ENCODE data around the gene ZNF208. TPM values are rescaled to one million over a fixed set of nuclear protein-coding genes. Genes with fewer than 3 reads are reported as not detected.
"Not testable (repeated sequence)": the region's sequence is repeated elsewhere in the genome, so short reads cannot be mapped to it uniquely, and the experiment has no call there.

ZNF208 gene
- total RNA-seq, result 1 to 10 TPM in 1 of 2 experiments, under 1 TPM in 1; 0.89 to 1.2 TPM

GRCh38 chr19:22010437-22011143 lies at the start of gene ZNF208:
Gene ZNF208, minus strand, starts transcription at chr19:22010943. Its CDS starts 149 bp downstream, at chr19:22010794.
- peak within 1 kb of the TSS; percentile 75 for H3K4me3 Mint-ChIP-seq
- DNase-seq, result peak; percentile 8
- H3K27ac Mint-ChIP-seq, result peak within 1 kb of the TSS; percentile 29
- peaks cover 17% of the 10 kb centered on the region for H3K9me3 Mint-ChIP-seq
- not testable (repeated sequence) for H3K4me1 Mint-ChIP-seq
- peaks cover 26% of the 10 kb centered on the region for H3K27me3 Mint-ChIP-seq
- H3K36me3 Mint-ChIP-seq, result peaks cover 16% of the 10 kb centered on the region

- peaks cover 6% of the 10 kb centered on the region for H3K9me3 Mint-ChIP-seq
- peaks cover 36% of the 10 kb centered on the region for H3K36me3 Mint-ChIP-seq
- peaks cover 1% of the 10 kb centered on the region for H3K4me1 Mint-ChIP-seq
- H3K27me3 Mint-ChIP-seq, result no peaks in the 10 kb centered on the region
- peak overlapping the region; percentile 96 for H3K4me3 Mint-ChIP-seq
- peak overlapping the region; percentile 93 for H3K27ac Mint-ChIP-seq
- DNase-seq, result no peak
These were observed 41.9 kb upstream of the ZNF208 start for GRCh38 chr19:22052644-22053013.

- H3K4me3 Mint-ChIP-seq, H3K27ac Mint-ChIP-seq, H3K27me3 Mint-ChIP-seq: not testable (repeated sequence)
These were observed 30.4 kb upstream of the ZNF208 start for GRCh38 chr19:22041151-22041550.

GRCh38 chr19:22030680-22031079 lies 19.9 kb upstream of the ZNF208 start:
- Mint-ChIP-seq H3K27me3 (no peaks in the 10 kb centered on the region), H3K4me1 (no peaks in the 10 kb centered on the region), H3K4me3 (no peak overlapping the region), H3K9me3 (no peaks in the 10 kb centered on the region), H3K36me3 (no peaks in the 10 kb centered on the region), H3K27ac (no peak overlapping the region)
- DNase-seq, result no peak

More at GRCh38 chr19:22041151-22041550, 30.4 kb upstream of the ZNF208 start:
- H3K9me3 Mint-ChIP-seq, DNase-seq, H3K36me3 Mint-ChIP-seq, H3K4me1 Mint-ChIP-seq: not testable (repeated sequence)

GRCh38 chr19:22026687-22027086 lies 15.9 kb upstream of the ZNF208 start:
- no peaks in the 10 kb centered on the region for H3K27me3 Mint-ChIP-seq
- no peaks in the 10 kb centered on the region for H3K9me3 Mint-ChIP-seq
- H3K4me3 Mint-ChIP-seq, result no peak overlapping the region
- no peak for DNase-seq
- no peaks in the 10 kb centered on the region for H3K4me1 Mint-ChIP-seq
- no peaks in the 10 kb centered on the region for H3K36me3 Mint-ChIP-seq
- no peak overlapping the region for H3K27ac Mint-ChIP-seq

- DNase-seq, H3K27me3 Mint-ChIP-seq, H3K27ac Mint-ChIP-seq, H3K4me1 Mint-ChIP-seq, H3K4me3 Mint-ChIP-seq, H3K36me3 Mint-ChIP-seq, H3K9me3 Mint-ChIP-seq: not testable (repeated sequence)
These were observed 14.8 kb upstream of the ZNF208 start for GRCh38 chr19:22025539-22025938.

GRCh38 chr19:21970466-21970865 lies 40.3 kb downstream of the ZNF208 start:
- peaks cover 66% of the 10 kb centered on the region for H3K9me3 Mint-ChIP-seq

GRCh38 chr19:21947775-21948174 lies 63.0 kb downstream of the ZNF208 start:
- DNase-seq, result no peak
- H3K4me3 Mint-ChIP-seq, result no peak overlapping the region
- no peaks in the 10 kb centered on the region for H3K27me3 Mint-ChIP-seq
- peaks cover 37% of the 10 kb centered on the region for H3K9me3 Mint-ChIP-seq
- H3K4me1 Mint-ChIP-seq, result no peaks in the 10 kb centered on the region
- no peak overlapping the region for H3K27ac Mint-ChIP-seq
- peaks cover 6% of the 10 kb centered on the region for H3K36me3 Mint-ChIP-seq

More at GRCh38 chr19:21970466-21970865, 40.3 kb downstream of the ZNF208 start:
- no peaks in the 10 kb centered on the region for H3K4me1 Mint-ChIP-seq
- no peak for DNase-seq
- no peak overlapping the region for H3K27ac Mint-ChIP-seq
- peaks cover 19% of the 10 kb centered on the region for H3K36me3 Mint-ChIP-seq
- no peak overlapping the region for H3K4me3 Mint-ChIP-seq
- H3K27me3 Mint-ChIP-seq, result no peaks in the 10 kb centered on the region

GRCh38 chr19:21940684-21941083 lies 70.1 kb downstream of the ZNF208 start:
- H3K27ac Mint-ChIP-seq, result no peak overlapping the region
- H3K36me3 Mint-ChIP-seq, result no peaks in the 10 kb centered on the region
- peaks cover 17% of the 10 kb centered on the region for H3K9me3 Mint-ChIP-seq
- H3K4me1 Mint-ChIP-seq, result no peaks in the 10 kb centered on the region
- H3K27me3 Mint-ChIP-seq, result no peaks in the 10 kb centered on the region
- DNase-seq, result no peak
- no peak overlapping the region for H3K4me3 Mint-ChIP-seq

GRCh38 chr19:21934593-21934992 lies 76.2 kb downstream of the ZNF208 start:
- H3K27ac Mint-ChIP-seq, result no peak overlapping the region
- no peak for DNase-seq
- H3K9me3 Mint-ChIP-seq, result peaks cover 10% of the 10 kb centered on the region
- H3K4me3 Mint-ChIP-seq, result no peak overlapping the region
- no peaks in the 10 kb centered on the region for H3K36me3 Mint-ChIP-seq
- H3K27me3 Mint-ChIP-seq, result no peaks in the 10 kb centered on the region
- no peaks in the 10 kb centered on the region for H3K4me1 Mint-ChIP-seq

- Mint-ChIP-seq H3K4me3 (no peak overlapping the region), H3K27ac (no peak overlapping the region), H3K36me3 (no peaks in the 10 kb centered on the region), H3K9me3 (peaks cover 11% of the 10 kb centered on the region), H3K4me1 (no peaks in the 10 kb centered on the region), H3K27me3 (no peaks in the 10 kb centered on the region)
- no peak for DNase-seq
These were observed 76.6 kb downstream of the ZNF208 start for GRCh38 chr19:21934131-21934530.

- H3K4me3 Mint-ChIP-seq, result no peak overlapping the region
- no peaks in the 10 kb centered on the region for H3K4me1 Mint-ChIP-seq
- no peaks in the 10 kb centered on the region for H3K27me3 Mint-ChIP-seq
- no peak overlapping the region for H3K27ac Mint-ChIP-seq
- DNase-seq, result no peak
- H3K36me3 Mint-ChIP-seq, result no peaks in the 10 kb centered on the region
- H3K9me3 Mint-ChIP-seq, result peaks cover 25% of the 10 kb centered on the region
These were observed 88.5 kb downstream of the ZNF208 start for GRCh38 chr19:21922276-21922675.

GRCh38 chr19:21921691-21922180 lies 89.0 kb downstream of the ZNF208 start:
- H3K4me1 Mint-ChIP-seq, result no peaks in the 10 kb centered on the region
- no peaks in the 10 kb centered on the region for H3K36me3 Mint-ChIP-seq
- no peak overlapping the region for H3K27ac Mint-ChIP-seq
- peaks cover 27% of the 10 kb centered on the region for H3K9me3 Mint-ChIP-seq
- no peak overlapping the region for H3K4me3 Mint-ChIP-seq
- DNase-seq, result no peak
- H3K27me3 Mint-ChIP-seq, result no peaks in the 10 kb centered on the region

- H3K9me3 Mint-ChIP-seq, result peaks cover 23% of the 10 kb centered on the region
- no peaks in the 10 kb centered on the region for H3K4me1 Mint-ChIP-seq
- H3K27ac Mint-ChIP-seq, result no peak overlapping the region
- no peak for DNase-seq
- no peak overlapping the region for H3K4me3 Mint-ChIP-seq
- no peaks in the 10 kb centered on the region for H3K27me3 Mint-ChIP-seq
- H3K36me3 Mint-ChIP-seq, result no peaks in the 10 kb centered on the region
These were observed 95.3 kb downstream of the ZNF208 start for GRCh38 chr19:21915411-21915810.

GRCh38 chr19:21912654-21913053 lies 98.1 kb downstream of the ZNF208 start:
- H3K9me3 Mint-ChIP-seq, result peaks cover 17% of the 10 kb centered on the region

GRCh38 chr19:21910318-21910717 lies 100.4 kb downstream of the ZNF208 start:
- H3K4me1 Mint-ChIP-seq, result no peaks in the 10 kb centered on the region
- DNase-seq, result no peak
- peaks cover 12% of the 10 kb centered on the region for H3K9me3 Mint-ChIP-seq
- H3K27ac Mint-ChIP-seq, result no peak overlapping the region
- no peak overlapping the region for H3K4me3 Mint-ChIP-seq
- H3K36me3 Mint-ChIP-seq, result no peaks in the 10 kb centered on the region
- no peaks in the 10 kb centered on the region for H3K27me3 Mint-ChIP-seq

More at GRCh38 chr19:21912654-21913053, 98.1 kb downstream of the ZNF208 start:
- H3K4me1 Mint-ChIP-seq, result no peaks in the 10 kb centered on the region
- H3K4me3 Mint-ChIP-seq, result no peak overlapping the region
- H3K36me3 Mint-ChIP-seq, result no peaks in the 10 kb centered on the region
- DNase-seq, result no peak
- H3K27me3 Mint-ChIP-seq, result no peaks in the 10 kb centered on the region
- no peak overlapping the region for H3K27ac Mint-ChIP-seq
